Peyer's patch (tissue), 4 donors: ENCODE results near the gene ACTR3C. TPM values are rescaled to one million over a fixed set of nuclear protein-coding genes. Genes with fewer than 3 reads are reported as not detected.

ENCODE experiments used
- total RNA-seq, 4 donors: library from RNA; depleted of rRNA; stranded (reverse); fragments of >200 nt; gene quantifications; one replicate each; pipeline ENCODE4 v1.1.0, GENCODE V29; 2016

The ACTR3C gene
- total RNA-seq, 4 donors from 2014 or later = 34.5 to 70.4 (median 56.8) TPM

Other genes with a start within 250 kb of the ACTR3C start
- gene LRRC61, start 190 bp downstream of the ACTR3C start, total RNA-seq = 10 to 100 TPM; 19.3 to 22.1 (median 20.0) TPM
- gene RARRES2, start 18.1 kb upstream of the ACTR3C start, total RNA-seq = 10 to 100 TPM; 21.5 to 99.9 (median 27.1) TPM
- gene REPIN1, start 45.3 kb upstream of the ACTR3C start, total RNA-seq = 100 to 1,000 TPM; 138 to 209 (median 159) TPM
- 1 to 10 TPM; 1.7 to 2.8 (median 2.5) TPM for gene ZNF775, start 55.8 kb upstream of the ACTR3C start, total RNA-seq
- 10 to 100 TPM in 1 of 4 donors, 1 to 10 TPM in 2, under 1 TPM in 1; 0.88 to 19.8 (median 5.2) TPM for gene GIMAP8, start 127.1 kb upstream of the ACTR3C start, total RNA-seq
- 10 to 100 TPM in 1 of 4 donors, 1 to 10 TPM in 3; 4.8 to 16.5 (median 8.5) TPM for gene GIMAP7, start 191.3 kb upstream of the ACTR3C start, total RNA-seq
- gene GIMAP4, start 243.8 kb upstream of the ACTR3C start, total RNA-seq = 10 to 100 TPM in 2 of 4 donors, 1 to 10 TPM in 2; 5.1 to 38.0 (median 14.6) TPM